ENCODE data around the gene ZNF236. TPM values are rescaled to one million over a fixed set of nuclear protein-coding genes. Genes with fewer than 3 reads are reported as not detected.

ZNF236 gene
- total and polyA plus RNA-seq, 2 donors: 4.0 to 10.4 TPM

DNA sequence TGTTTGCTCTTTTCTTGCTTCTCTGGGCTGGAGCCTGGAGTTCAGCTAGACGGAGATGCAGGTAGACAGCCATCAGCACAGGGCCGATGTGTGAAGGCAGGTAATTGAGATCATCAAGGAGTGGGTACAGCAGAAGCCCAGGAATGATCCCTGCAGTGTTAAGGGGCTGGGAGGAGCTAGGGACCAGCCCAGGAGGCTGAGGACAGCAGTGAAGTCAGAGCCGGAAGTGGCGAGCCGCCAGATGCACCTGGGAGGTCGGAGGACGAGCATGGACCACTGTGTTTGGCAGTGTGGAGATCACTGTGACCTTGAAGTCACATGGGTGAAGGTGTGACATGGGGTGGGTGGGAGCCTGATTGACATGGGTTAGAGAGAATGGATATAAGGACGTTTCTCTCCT, 6.2 kb upstream of the ZNF236 start:
- no peak for DNase-seq (ENCODE audit: low read depth in 6 of 9, low spot score in 9 of 9)
- Histone ChIP-seq H3K36me3 (ENCODE audit: control insufficient read depth in 2 of 2, insufficient read depth in 2 of 2, low read length in 1 of 2) (peaks cover 10 to 13% of the 10 kb centered on the region in 2 donors), H3K27ac (ENCODE audit: low read depth in 1 of 2, low read length in 1 of 2) (no peak overlapping the region), H3K27me3 (ENCODE audit: control insufficient read depth in 2 of 2, insufficient read depth in 1 of 2, low read length in 1 of 2) (no peaks in the 10 kb centered on the region), H3K4me1 (ENCODE audit: control insufficient read depth in 2 of 2, insufficient read depth in 2 of 2, low read length in 2 of 2) (peaks cover 4 to 9% of the 10 kb centered on the region in 2 donors), H3K4me3 (ENCODE audit: low read length in 2 of 2) (no peak overlapping the region), H3K9me3 (ENCODE audit: control insufficient read depth in 2 of 2, insufficient read depth in 1 of 2, low read length in 1 of 2) (no peaks in the 10 kb centered on the region)
- WGBS: 96% methylated on average over 8 of the region's 8 CpGs

DNA sequence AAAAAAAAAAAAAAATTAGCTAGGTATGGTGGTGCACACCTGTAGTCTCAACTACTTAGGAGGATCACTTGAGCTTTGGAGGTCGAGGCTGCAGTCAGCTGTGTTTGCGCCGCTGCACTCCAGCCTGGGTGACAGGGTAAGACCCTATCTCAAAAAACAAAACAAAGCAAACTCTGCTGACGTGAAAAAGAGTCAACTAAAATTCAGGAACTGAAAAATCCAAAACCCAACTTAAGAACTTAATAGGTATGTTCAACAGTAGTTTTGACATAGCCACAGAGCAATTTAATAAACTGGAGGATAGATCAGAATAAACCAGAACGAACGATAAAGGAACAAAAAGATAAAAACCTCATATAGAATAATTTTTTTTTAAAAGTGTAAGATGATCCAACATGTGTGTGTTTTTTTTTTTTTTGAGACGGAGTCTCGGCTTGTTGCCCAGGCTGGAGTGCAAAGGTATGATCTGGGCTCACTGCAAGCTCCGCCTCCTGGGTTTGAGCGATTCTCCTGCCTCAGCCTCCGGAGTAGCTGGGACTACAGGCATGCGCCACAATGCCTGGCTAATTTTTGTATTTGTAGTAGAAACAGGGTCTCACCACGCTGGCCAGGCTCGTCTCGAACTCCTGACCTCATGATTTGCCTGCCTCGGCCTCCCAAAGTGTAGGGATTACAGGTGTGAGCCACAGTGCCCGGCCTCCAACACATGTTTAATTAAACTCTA, 4.3 kb upstream of the ZNF236 start:
- Histone ChIP-seq H3K4me3 (ENCODE audit: low read length in 2 of 2) (no peak overlapping the region), H3K27me3 (ENCODE audit: control insufficient read depth in 2 of 2, insufficient read depth in 1 of 2, low read length in 1 of 2) (no peaks in the 10 kb centered on the region), H3K36me3 (ENCODE audit: control insufficient read depth in 2 of 2, insufficient read depth in 2 of 2, low read length in 1 of 2) (peaks cover 10% of the 10 kb centered on the region in 2 donors), H3K9me3 (ENCODE audit: control insufficient read depth in 2 of 2, insufficient read depth in 1 of 2, low read length in 1 of 2) (no peaks in the 10 kb centered on the region), H3K4me1 (ENCODE audit: control insufficient read depth in 2 of 2, insufficient read depth in 2 of 2, low read length in 2 of 2) (peaks cover 7 to 13% of the 10 kb centered on the region in 2 donors), H3K27ac (ENCODE audit: low read depth in 1 of 2, low read length in 1 of 2) (no peak overlapping the region)
- no peak for DNase-seq (ENCODE audit: low read depth in 6 of 9, low spot score in 9 of 9)
- 98% methylated on average over 17 of the region's 17 CpGs for WGBS

DNA sequence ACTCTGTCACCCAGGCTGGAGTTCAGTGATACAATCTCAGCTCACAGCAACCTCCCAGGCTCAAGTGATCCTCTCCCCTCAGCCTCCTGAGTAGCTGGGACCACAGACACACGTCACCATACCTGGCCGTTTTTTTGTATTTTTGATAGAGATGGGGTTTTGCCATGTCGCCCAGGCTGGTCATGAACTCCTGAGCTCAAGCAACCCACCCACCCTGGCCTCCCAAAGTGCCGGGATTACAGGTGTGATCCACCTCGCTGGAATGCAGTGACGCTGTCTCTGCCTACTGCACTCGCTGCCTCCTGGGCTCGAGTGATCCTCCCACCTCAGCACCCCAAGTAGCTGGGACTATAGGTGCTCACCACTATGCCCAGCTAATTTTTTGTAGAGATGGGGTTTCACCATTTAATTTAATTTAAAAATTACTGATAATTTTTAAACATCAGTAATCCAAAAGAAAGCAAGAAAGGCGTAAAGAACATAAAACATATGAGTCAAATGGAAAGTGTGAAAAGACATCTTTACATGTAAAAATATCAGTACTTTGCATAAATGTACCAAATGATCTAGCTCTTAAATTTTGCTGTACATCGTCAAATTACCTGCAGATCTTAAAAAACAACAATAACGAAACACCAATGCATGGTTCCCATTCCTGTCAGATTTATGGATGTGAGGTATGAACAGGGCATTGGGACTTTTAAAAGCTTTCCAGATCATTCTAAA, 2.8 kb upstream of the ZNF236 start:
- Histone ChIP-seq H3K27ac (ENCODE audit: low read depth in 1 of 2, low read length in 1 of 2) (no peak overlapping the region), H3K4me1 (ENCODE audit: control insufficient read depth in 2 of 2, insufficient read depth in 2 of 2, low read length in 2 of 2) (peaks cover 15 to 27% of the 10 kb centered on the region in 2 donors), H3K27me3 (ENCODE audit: control insufficient read depth in 2 of 2, insufficient read depth in 1 of 2, low read length in 1 of 2) (no peaks in the 10 kb centered on the region), H3K36me3 (ENCODE audit: control insufficient read depth in 2 of 2, insufficient read depth in 2 of 2, low read length in 1 of 2) (peaks cover 5 to 10% of the 10 kb centered on the region in 2 donors), H3K9me3 (ENCODE audit: control insufficient read depth in 2 of 2, insufficient read depth in 1 of 2, low read length in 1 of 2) (no peaks in the 10 kb centered on the region), H3K4me3 (ENCODE audit: low read length in 2 of 2) (no peak overlapping the region)
- 95% methylated on average over 11 of the region's 11 CpGs for WGBS
- no peak for DNase-seq (ENCODE audit: low read depth in 6 of 9, low spot score in 9 of 9)

DNA sequence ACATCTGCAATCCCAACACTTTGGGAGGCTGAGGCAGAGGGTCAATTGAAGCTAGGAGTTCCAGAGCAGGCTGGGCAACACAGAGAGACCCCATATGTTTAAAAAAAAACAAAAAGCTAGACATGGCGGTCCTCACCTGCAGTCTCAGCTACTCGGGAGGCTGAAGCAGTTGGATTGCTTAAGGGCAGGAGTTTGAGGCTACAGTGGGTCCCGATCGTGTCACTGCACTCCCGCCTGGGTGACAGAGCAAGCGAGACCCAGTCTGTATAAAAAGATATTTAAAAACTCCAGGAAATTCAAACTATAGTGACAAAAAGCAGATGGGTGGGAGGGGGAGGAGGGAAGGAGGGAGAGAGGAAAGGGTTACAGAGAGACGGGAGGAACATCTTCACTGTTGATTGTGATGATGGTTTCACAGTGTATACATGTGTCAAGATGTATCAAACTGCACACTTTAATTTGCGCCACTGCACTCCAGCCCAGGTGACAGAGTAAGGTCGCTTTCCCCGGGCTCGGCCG, 942 bp upstream of the ZNF236 start:
- Histone ChIP-seq H3K36me3 (ENCODE audit: control insufficient read depth in 2 of 2, insufficient read depth in 2 of 2, low read length in 1 of 2) (peaks cover under 1 to 5% of the 10 kb centered on the region in 2 donors), H3K4me3 (ENCODE audit: low read length in 2 of 2) (peak overlapping the region; percentile 94 to 98), H3K9me3 (ENCODE audit: control insufficient read depth in 2 of 2, insufficient read depth in 1 of 2, low read length in 1 of 2) (no peaks in the 10 kb centered on the region), H3K27ac (ENCODE audit: low read depth in 1 of 2, low read length in 1 of 2) (peak overlapping the region; percentile 86 to 96), H3K4me1 (ENCODE audit: control insufficient read depth in 2 of 2, insufficient read depth in 2 of 2, low read length in 2 of 2) (peaks cover 15 to 29% of the 10 kb centered on the region in 2 donors), H3K27me3 (ENCODE audit: control insufficient read depth in 2 of 2, insufficient read depth in 1 of 2, low read length in 1 of 2) (no peaks in the 10 kb centered on the region)
- 3% methylated on average over 12 of the region's 12 CpGs for WGBS
- peak in 1 of 9 donors; percentile 18 for DNase-seq (ENCODE audit: low read depth in 6 of 9, low spot score in 9 of 9)

DNA sequence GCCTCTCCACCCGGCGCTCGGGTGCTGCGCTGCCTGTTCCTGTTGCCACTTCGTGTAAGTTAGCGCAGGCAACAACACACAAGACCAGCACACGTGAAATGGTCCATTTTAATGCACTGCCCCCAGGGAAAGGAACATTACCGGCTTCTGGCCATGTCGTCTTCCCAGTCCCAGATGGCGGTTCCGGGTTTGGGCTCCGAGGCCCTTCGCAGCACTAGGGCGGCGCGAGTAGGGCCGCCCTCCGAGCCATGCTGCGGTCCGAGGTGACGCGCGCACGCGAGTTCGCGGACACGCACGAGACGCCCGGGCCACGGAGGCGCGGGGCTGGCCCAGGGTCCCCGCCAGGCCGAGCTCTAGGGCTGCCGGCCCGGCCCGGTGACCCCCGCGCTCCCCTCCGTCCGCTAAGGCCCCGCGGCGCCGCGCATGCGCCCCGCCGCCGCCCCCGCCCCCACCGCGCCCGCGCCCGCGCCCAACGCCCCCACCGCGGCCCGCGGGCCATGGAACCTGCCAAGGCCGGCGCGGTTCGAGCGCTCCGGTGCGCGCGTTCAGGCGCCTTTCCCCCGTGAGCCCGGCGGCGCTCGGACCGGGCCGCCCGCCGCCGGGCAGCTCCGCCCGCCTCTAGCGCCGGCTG, 367 bp upstream of the ZNF236 start:
- H3K27ac ChIP-seq (ENCODE audit: low read depth in 1 of 2, low read length in 1 of 2): peak overlapping the region; percentile 86 to 96
- under 1% methylated on average over 81 of the region's 88 CpGs for WGBS
- peaks cover 0 to 2% of the 10 kb centered on the region in 2 donors for H3K36me3 ChIP-seq (ENCODE audit: control insufficient read depth in 2 of 2, insufficient read depth in 2 of 2, low read length in 1 of 2)
- peak overlapping the region; percentile 94 to 98 for H3K4me3 ChIP-seq (ENCODE audit: low read length in 2 of 2)
- DNase-seq (ENCODE audit: low read depth in 6 of 9, low spot score in 9 of 9): peak in 8 of 9 donors; percentile 42 to 81 (median 58)
- H3K4me1 ChIP-seq (ENCODE audit: control insufficient read depth in 2 of 2, insufficient read depth in 2 of 2, low read length in 2 of 2): peaks cover 15 to 29% of the 10 kb centered on the region in 2 donors
- H3K27me3 ChIP-seq (ENCODE audit: control insufficient read depth in 2 of 2, insufficient read depth in 1 of 2, low read length in 1 of 2): no peaks in the 10 kb centered on the region
- H3K9me3 ChIP-seq (ENCODE audit: control insufficient read depth in 2 of 2, insufficient read depth in 1 of 2, low read length in 1 of 2): no peaks in the 10 kb centered on the region

DNA sequence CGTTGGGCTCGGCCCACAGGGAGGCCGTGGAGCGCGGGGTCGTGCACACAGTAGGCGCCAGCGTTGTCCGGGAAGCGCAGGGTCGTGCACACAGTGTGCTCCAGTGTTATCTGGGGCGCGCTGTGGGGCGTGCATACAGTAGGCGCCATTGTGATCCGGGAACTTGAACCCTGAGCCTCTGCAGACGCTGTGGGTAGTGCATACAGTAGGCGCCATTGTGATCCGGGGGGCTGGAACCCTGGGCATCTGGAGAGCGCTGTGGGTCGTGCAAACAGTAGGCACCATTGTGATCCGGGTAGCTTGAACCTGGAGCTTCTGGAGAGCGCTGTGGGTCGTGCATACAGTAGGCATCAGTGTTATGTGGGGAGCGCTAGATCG, 793 bp downstream of the ZNF236 start:
- Histone ChIP-seq H3K4me1 (ENCODE audit: control insufficient read depth in 2 of 2, insufficient read depth in 2 of 2, low read length in 2 of 2) (peaks cover 15 to 29% of the 10 kb centered on the region in 2 donors), H3K9me3 (ENCODE audit: control insufficient read depth in 2 of 2, insufficient read depth in 1 of 2, low read length in 1 of 2) (no peaks in the 10 kb centered on the region), H3K36me3 (ENCODE audit: control insufficient read depth in 2 of 2, insufficient read depth in 2 of 2, low read length in 1 of 2) (peaks cover 0 to 2% of the 10 kb centered on the region in 2 donors), H3K27me3 (ENCODE audit: control insufficient read depth in 2 of 2, insufficient read depth in 1 of 2, low read length in 1 of 2) (no peaks in the 10 kb centered on the region), H3K27ac (ENCODE audit: low read depth in 1 of 2, low read length in 1 of 2) (peak overlapping the region; percentile 3 to 96), H3K4me3 (ENCODE audit: low read length in 2 of 2) (peak overlapping the region; percentile 70 to 98)
- WGBS: 6% methylated on average over 26 of the region's 26 CpGs
- peak in 1 of 9 donors; percentile 13 for DNase-seq (ENCODE audit: low read depth in 6 of 9, low spot score in 9 of 9)

DNA sequence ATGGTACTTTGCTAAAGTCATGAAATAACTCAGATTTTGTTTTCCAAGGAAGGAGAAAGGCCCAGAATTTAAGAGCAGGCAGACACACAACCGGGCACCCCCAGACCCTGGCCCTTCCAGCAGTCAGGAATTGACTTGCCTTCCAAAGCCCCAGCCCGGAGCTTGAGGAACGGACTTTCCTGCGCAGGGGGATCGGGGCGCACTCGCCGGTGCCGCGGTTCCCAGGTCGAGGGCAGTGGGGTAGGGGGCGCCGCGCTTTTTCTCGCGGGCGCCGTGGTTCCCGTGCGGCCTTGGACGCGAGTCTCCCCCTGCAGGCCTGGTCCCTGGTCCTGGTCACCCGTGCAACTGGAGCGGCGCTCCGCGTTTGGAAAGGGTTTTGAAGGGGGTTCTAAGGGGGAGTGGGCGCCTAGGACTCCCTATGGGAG, 1.2 kb downstream of the ZNF236 start:
- no peaks in the 10 kb centered on the region for H3K27me3 ChIP-seq (ENCODE audit: control insufficient read depth in 2 of 2, insufficient read depth in 1 of 2, low read length in 1 of 2)
- H3K36me3 ChIP-seq (ENCODE audit: control insufficient read depth in 2 of 2, insufficient read depth in 2 of 2, low read length in 1 of 2): peaks cover 0 to 2% of the 10 kb centered on the region in 2 donors
- peak in 3 of 9 donors; percentile 21 to 43 (median 23) for DNase-seq (ENCODE audit: low read depth in 6 of 9, low spot score in 9 of 9)
- WGBS: 29% methylated on average over 28 of the region's 28 CpGs
- H3K4me1 ChIP-seq (ENCODE audit: control insufficient read depth in 2 of 2, insufficient read depth in 2 of 2, low read length in 2 of 2): peaks cover 15 to 29% of the 10 kb centered on the region in 2 donors
- peak overlapping the region; percentile 17 to 96 for H3K27ac ChIP-seq (ENCODE audit: low read depth in 1 of 2, low read length in 1 of 2)
- no peaks in the 10 kb centered on the region for H3K9me3 ChIP-seq (ENCODE audit: control insufficient read depth in 2 of 2, insufficient read depth in 1 of 2, low read length in 1 of 2)
- H3K4me3 ChIP-seq (ENCODE audit: low read length in 2 of 2): peak overlapping the region; percentile 70 to 98

DNA sequence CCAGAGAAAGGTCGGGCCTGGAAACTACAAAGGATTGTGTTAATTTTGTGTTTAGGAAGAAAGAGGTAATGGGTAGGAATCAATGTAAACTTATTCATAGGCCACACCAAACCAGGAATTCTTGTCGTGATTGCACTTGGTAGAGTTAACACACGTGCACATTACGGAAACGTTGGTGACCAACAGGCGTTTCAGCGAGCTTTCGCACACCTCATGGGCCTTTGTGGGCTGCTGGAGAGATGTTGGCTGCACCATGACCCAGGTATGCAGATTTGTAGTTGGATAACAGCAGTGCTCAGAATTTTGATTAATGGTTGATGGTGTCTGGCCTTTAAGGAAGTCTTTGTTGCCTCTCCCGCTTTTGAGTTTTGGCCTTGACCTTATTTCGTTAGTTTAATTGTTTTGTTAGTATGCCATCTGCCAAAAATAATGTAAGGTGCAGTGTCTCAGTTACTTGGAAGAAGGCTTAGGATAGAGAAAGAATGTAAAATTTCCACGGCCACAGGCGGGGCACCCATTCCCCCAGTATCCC, 1.9 kb downstream of the ZNF236 start:
- H3K36me3 ChIP-seq (ENCODE audit: control insufficient read depth in 2 of 2, insufficient read depth in 2 of 2, low read length in 1 of 2): peaks cover 0 to 2% of the 10 kb centered on the region in 2 donors
- no peak for DNase-seq (ENCODE audit: low read depth in 6 of 9, low spot score in 9 of 9)
- no peaks in the 10 kb centered on the region for H3K27me3 ChIP-seq (ENCODE audit: control insufficient read depth in 2 of 2, insufficient read depth in 1 of 2, low read length in 1 of 2)
- peak overlapping the region in 1 of 2 donors; percentile 70 for H3K4me3 ChIP-seq (ENCODE audit: low read length in 2 of 2)
- peak overlapping the region in 1 of 2 donors; percentile 17 for H3K27ac ChIP-seq (ENCODE audit: low read depth in 1 of 2, low read length in 1 of 2)
- no peaks in the 10 kb centered on the region for H3K9me3 ChIP-seq (ENCODE audit: control insufficient read depth in 2 of 2, insufficient read depth in 1 of 2, low read length in 1 of 2)
- peaks cover 15 to 29% of the 10 kb centered on the region in 2 donors for H3K4me1 ChIP-seq (ENCODE audit: control insufficient read depth in 2 of 2, insufficient read depth in 2 of 2, low read length in 2 of 2)
- WGBS: 92% methylated on average over 12 of the region's 12 CpGs

Measured in thymus (tissue), 11 donors.